ENCODE data around the gene TEDC1.

GRCh38 chr14:105450864-105451720 is 40.0 kb upstream of the TEDC1 start:
- TF ChIP-seq, protein P1, sequence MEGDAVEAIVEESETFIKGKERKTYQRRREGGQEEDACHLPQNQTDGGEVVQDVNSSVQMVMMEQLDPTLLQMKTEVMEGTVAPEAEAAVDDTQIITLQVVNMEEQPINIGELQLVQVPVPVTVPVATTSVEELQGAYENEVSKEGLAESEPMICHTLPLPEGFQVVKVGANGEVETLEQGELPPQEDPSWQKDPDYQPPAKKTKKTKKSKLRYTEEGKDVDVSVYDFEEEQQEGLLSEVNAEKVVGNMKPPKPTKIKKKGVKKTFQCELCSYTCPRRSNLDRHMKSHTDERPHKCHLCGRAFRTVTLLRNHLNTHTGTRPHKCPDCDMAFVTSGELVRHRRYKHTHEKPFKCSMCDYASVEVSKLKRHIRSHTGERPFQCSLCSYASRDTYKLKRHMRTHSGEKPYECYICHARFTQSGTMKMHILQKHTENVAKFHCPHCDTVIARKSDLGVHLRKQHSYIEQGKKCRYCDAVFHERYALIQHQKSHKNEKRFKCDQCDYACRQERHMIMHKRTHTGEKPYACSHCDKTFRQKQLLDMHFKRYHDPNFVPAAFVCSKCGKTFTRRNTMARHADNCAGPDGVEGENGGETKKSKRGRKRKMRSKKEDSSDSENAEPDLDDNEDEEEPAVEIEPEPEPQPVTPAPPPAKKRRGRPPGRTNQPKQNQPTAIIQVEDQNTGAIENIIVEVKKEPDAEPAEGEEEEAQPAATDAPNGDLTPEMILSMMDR (IDR thresholded peaks at IDR 0.05) = no peak
- TF ChIP-seq POLR2A (IDR thresholded peaks at IDR 0.05) (no peak), POLR2AphosphoS5 (IDR thresholded peaks at IDR 0.05) (no peak)
